ENCODE results near the gene MRPL9.
A peak's percentile ranks its signal among the peaks of the same experiment; 100 is the strongest.

The MRPL9 gene

DNA sequence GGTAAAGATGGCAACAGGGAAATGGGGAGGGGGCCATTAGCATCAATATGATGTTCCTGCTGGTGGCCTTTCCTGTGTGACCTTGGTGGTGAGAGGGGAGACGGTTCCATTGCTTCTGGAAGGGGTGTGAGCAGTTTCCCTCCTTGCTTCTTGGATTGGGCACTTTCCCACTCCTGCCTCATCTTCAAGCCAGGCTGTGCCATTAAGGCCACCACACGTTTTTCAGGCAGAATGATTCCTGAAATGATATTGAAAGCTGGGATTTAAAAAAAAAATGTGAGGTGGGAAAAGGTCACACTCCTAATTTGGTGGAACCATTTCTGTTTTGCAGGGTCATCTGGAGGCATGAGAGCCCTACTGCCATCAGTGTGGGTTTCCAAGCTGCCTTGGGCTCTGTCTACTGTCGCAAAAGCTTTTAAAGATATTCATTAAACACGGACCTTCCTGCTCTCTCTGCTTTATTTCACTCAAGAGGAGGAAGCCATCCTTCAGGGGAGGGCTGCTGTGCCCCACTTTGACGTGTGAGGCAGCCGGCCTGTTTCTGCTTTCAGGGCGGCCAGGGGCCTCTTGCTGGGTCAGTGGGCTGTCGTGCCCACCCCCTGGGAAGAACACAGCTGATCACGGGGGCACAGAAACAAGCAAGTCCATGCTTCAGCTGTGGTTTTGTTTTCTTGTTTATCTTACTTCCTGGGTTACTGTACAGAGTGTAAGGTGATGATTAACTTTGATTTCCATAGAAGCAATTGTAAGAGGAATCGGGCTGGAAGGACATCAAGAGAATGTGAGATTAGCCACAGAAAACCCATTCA is 33.9 kb downstream of the MRPL9 start:
- no peak for DNase-seq

DNA sequence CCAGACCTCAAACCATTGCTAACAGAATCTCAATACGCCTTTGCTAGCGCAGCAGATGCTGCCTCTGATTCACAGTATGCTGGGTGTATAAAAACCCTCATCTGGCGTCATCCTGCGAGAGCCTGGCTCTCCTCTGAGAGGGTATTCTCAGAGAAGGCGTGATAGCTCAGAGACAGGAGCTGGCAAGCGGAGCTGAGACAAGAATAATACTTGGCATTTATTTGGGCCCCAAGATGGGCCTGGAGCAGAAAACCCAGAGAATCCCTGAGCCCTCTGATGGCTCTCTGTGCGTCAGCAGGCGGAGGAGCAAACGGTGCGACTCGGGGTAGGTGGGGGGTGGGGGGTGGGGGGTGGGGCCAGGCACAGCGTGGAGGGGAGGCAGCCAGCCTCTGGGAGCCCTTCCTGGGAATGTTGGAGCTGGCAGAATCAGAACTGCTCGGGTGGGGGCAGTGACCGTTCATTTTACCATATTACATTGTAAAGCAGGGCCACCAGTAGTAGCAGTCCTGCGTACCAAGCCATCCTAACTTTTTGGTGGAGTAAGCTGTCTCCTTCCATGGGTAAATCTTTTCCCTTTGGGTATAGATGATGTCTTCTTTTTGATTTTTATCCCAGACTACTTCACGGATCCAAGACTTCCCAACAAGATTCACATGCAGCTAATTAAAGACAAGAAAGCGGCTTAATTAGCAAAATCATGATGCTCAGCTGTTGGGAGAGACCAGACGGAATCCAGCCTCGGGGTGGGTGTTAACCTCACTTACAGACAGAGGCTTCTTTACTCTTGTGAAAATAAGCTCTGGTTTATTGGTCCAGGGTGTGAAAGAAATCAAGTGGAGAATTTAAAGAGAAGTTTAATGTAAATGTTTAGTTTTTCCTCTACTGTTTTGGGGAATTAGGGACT is 34.9 kb downstream of the MRPL9 start:
- DNase-seq, result no peak

DNA sequence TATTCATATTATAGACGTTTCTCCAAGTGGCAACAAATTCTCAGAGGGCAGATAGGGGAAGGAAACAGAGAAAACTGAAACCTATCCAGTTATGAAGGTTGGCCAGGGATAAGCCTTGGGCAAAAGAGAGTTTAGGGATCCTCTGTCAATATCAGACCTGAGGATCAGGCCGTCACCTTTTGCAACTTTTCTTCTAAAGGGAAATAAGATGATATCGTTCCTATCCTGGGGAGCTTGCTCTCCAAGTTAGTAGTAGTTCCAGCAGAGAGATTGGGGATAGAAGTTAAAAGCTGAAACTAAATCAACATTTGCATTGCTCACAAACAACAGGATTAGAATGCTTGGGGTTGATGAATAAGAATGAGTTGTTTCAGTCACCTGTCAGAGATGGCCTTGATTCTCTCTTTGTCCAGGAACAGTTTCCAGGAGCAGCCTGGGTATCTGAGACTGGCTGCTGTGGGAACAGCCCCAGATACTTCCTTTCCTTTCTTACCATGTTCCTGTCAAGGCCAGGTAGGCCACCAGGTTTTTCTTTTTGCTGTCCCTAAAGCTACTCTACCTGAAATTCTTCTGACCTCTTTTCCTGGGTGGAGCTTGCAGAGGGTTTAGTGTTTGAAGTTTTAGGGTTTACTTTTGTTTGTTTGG is 39.4 kb downstream of the MRPL9 start:
- no peak for DNase-seq

DNA sequence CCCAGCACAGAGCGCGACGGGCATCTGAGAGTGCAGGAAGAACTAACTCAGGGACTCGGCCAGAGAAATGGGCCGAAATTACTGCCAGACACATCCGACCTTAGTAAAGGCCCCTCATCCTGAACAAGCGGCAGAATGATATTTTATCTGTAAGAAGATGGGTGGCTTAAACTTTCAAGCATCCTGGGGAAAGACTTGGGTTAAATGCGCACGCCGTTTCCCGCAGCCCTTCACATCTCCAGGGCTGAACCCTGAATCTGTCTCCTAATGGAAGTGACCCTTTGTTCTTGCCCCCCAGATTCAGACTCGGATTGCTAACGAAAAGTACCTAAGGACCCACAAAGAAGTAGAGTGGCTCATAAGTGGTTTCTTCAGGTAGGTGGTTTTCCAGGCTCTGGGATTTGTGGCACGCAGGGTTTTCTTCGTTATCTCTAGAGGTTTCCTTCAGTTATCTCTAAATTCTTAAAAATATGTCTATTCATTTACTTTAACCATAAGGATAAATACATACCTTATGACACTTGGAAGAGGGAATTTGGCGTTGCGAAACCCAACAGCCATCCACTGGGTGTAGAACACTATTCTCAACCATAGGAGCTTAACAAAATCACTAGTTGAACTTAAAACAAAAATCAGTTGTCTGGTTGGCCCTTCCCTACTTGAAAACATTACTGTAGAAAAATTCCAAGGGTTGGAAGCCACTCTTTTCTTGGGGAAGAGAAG is 41.3 kb downstream of the MRPL9 start:
- DNase-seq, result no peak

DNA sequence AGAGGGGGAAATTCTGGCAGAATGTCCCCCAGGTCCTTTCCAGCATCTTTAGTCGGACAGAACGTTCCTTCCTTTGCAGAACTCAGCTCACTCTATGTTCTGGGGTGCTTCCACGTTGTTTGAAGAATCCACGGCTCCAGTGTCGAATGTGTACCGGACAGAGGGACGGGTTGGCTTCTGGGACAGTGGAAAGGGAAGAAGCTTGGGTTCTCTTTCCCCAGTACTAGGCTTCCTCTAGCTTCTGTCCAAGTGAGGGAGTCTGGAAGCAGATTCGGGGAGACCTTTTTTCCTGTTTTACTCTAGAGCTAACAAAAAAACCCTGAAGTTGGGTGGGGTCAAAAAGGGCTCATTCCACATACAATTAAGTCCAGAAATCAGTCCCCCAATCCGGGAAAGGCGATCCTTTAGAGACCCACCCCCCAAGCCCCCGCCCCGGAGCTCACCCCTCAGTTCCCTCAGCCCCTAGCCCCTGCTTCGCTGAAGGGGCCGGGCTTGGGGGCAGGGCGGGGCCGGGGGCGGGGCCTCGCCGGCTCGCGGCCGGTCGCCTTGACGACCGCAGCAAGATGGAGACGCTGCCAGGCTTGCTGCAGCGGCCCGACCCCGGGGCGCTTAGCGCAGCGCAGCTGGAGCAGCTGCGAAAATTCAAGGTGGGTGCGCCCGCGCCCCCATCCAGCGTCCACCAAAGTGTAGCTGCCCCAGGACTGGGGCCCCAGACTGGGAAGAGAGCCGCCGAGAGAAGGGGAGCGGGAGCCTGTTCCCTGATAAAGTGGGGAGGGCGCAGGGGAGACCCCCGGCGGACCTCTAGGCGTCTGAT is 42.1 kb downstream of the MRPL9 start, which contains the start of gene RIIAD1:
RIIAD1 (plus strand) TSS at position 549 of the 814 bp plus-strand sequence; CDS start at position 564, 15 bp downstream.
- no peak for DNase-seq

DNA sequence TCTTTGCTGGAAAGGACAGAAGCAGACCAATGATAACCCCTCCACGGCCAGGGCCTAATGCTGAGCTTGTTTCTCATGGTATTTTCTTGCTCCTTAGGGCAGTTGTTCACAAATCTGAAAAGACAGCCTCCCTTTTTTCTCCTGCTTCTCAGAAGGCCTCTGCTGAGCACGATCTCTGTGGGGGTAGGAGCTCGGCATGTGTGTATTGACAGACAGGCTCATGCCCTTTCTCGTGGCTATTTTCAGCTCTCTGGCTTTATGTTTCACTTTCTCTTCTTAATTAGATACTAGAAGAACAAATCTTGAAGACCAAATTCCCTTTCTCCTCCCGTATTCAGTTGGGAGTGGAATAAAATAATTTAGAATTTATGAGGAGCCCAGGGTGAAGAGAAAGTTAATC is 42.7 kb downstream of the MRPL9 start:
- DNase-seq, result no peak

DNA sequence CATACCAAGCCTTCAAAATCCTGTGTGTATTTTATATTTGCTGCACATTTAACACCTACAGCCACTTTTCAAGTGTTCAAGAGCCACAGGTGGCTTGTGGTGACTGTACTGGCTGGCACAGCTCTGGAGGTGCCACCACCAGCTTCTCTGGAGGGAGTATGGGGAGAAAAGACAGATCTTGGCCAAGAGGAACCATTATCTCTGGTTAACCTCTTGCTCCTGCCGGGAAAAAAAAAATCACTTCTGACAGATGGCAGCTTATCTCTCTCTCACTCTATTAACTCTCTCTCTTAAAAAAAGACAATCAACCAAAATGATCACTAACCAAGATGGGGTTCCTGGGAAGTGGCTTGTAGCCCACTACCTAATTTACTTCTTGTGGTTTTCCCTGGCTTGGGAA is 43.2 kb downstream of the MRPL9 start:
- DNase-seq, result no peak

DNA sequence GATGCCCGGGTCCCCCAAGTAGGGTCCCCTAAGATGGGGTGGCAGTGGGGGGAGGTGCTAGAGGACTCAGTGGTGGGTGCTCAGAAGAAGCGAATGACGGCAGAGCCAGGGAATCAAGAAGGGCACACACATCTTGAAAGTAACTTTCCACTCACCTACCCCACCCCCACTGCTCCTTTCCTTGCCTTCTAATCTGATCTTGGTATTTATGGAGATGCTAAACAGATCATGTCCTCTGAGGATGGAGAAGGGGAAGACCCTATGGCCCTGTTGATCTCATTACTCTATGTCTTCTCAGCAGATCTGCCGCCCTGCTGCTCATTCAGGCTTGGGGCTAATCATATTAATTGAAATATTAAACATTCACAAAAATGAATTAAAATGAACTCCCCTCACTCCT is 44.6 kb downstream of the MRPL9 start:
- DNase-seq, result no peak

DNA sequence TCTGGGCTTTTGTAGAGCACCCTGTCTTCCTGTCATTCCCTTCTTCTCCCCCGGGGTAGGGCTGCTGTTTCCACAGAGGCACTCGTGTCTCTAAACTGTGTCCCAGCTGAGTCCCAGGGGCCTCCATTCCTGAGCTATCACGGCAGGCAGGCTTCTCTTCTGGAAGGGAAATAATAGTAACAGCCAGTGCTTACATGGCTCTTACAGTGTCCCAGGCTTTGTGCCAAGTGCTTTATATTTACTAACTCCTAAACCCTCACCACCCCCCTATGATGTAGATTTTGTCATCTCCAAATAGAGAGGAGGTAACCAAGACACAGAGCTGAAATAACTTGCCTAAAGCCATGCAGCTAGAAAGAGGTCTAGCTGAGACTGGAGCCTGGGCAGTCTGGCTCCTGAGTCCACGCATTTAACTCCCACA is 45.3 kb downstream of the MRPL9 start:
- DNase-seq, result no peak

DNA sequence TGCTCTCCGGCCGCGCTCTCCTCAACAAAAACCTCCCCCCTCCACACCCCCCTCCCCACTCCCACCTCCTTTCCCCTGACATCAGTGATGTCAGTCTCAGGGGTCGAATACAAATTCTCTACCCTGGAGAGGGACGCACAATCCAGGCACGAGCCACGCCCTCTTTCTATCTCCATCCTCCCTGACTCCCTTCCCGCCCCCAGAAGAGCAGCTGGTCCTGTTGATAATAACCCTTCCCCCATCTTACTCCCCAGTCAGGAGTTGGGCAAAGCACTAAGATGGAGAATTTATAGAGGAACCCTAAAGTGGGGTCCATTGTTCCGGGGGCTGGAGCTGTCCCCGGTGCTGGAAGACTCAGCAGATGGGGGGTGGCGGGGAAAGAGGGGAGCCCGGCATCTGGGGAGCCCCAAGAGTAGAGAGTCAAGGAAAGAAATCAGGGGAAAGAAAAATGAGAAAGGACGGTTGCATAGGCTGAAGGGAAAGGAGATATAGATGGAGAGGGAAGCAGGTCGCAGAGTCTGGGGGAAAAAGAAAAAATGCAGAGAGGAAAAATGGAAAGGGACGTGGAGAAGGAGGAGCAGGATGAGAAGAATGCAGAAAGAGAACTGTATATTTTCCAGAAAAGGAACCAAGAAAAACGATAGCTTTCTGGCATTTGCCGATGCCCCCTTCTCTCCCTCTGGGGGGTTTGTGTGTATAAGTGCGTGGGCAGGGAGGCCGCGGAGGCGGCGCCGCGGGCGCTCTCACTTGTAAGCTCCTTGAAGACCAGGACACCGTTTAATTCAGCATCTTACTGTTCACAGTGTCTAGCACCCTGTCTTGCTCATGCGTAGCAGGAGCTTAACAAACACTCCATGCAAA is 46.3 kb downstream of the MRPL9 start, which contains the start of gene CELF3:
CELF3 (minus strand) TSS at position 33 of the 861 bp plus-strand sequence. CDS start 783 bp downstream, outside the sequence.
- DNase-seq, result peak; percentile 100

DNA sequence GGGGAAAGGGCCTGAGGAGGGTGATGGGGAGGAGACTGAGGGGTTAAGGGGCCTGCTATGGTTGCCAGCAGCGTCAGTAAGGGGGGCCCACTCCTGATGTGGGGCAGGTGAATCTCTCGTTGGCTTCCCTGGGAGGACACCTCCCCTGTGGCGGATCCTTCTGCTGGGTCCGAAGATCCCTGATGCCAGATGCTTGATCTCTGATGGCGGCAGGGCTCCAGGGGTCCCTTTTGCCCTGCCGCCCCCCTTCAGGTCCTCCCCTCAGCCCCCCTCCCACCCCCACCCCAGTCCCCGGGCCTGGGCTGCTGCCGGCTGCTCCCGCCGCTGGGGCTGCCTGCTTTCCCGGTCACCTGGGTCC is 46.9 kb downstream of the MRPL9 start:
- DNase-seq, result no peak

DNA sequence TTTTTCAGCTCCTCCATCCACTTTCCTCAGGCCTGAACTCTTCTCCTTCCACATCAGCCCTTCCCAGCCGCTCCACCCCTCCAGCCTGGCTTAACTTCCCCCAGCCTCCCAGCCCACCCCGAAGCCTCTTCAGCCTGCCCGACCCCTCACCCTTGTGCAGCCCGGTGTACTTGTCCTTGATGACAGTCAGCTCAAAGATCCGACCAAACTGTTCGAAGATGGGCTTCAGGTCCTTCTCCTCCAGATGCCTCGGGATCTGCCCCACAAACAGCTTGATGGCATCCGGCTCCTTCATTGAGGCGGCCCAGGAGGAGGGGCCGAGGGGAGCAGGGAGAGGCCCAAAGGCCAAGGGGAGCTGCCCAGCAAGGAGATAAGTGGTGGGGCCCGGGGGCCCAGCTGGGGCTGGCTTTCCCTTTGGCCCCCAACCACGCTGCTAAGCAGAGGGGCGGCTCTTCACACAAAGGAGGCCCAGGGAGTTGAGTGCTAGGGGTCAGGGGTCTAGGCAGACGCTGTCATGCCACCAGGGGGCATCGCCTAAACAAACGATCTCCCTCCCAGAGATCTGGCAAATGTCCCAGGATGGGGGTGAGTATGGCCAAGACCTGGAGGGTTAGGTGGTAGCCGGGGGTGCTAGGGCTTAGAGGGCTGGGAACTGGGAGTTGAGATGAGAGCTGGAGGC is 47.4 kb downstream of the MRPL9 start:
- peak; percentile 67 for DNase-seq

DNA sequence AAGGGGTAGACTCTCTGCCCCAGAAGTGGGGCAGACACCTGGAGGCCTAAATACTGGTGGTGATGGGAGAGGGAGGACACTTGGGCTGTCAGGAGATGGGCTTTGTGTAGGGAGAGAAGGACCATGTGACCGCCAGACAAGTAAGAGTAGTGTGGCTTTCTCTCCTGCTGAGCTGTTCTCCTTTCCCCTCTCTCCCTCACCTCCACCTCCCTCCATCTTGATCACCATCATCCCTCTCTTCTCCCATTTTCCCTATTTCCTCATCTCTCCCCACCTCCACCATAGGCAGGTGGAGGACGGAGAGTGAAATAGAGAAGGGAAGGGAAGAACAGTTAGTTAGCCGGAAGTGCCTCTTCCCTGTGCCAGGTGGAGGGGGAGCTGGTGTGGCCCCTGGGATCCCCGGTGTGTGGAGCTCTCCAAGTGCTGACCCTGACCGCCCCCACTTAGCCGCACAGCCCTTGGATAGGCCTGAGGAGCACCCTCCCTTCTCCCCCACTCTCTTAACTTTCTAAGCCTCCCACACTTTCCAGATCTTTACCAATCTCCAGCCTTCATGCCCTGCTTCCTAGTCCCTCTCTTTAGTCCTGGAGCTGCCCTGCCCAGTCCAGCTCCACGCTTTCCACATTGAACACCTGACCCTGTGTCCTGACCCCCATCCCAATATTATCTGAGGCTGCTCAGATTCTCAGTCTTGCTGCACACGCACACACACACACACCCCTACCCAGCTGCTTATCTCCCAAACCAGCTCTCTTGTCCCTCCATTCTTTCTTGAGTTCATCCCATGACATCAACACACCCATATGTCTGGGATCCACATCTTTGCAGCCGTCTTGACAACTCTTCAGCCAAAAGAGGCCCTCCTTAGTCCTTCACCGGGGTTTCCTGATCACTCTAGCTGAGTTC is 48.2 kb downstream of the MRPL9 start:
- DNase-seq, result no peak

DNA sequence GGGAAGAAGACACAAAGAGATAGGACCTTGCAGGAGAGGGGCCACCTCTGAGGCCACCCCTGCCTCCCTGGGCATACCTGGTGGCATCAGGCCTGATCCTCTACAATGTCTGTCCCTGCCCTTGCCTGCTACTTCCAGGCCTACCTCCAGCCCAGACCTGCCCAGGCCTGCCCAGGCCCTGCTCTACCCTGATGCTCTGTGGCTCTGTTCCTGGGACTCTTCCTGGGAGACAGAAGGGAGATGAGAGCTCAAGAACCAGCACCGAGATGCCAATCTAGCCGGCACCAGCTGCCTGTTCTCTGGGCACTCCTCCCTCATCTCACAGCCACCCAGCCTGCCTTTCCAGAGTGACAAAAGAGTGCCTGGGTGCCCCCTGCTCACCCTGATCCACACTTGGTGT is 49.4 kb downstream of the MRPL9 start:
- peak; percentile 55 for DNase-seq

DNA sequence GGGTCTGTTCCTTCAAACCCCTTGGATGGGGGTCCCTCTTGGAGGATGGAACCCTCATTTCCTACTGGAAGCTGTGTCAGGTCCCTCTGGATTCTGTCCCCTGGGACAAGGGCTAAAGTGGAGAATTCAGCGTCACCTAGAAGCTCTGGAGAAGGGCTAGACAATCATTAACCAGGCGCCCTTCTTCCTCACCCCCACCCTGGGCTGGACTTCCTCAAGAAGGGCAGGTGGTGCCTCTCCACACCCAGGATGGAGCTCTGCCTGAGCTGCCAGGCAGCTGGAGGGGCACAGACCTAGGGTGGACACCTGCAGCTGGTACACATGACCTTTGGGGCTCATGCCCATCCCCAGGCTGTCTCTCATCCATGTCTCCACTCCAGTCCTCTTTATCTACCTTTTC is 50.3 kb downstream of the MRPL9 start:
- DNase-seq, result peak; percentile 74

DNA sequence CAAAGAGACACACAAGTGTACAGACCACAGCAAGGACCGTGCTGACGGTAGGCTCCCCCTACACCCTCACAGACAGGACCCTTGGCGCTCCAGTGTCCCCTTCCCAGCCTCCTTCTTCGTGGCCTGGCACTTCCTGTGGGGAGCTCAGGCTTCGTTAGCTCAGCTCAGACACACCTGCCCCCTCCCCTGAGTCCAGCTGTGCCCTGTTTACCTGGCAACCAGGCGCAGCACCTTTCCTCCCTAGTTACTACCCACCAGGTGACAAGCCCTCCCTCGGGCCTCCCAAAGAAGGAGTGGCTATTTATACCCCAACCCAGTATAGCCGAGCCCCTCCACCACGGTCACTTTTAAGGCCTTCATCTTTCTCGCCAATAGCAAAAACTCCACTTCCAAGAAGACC is 51.3 kb downstream of the MRPL9 start:
- DNase-seq, result peak; percentile 49

DNA sequence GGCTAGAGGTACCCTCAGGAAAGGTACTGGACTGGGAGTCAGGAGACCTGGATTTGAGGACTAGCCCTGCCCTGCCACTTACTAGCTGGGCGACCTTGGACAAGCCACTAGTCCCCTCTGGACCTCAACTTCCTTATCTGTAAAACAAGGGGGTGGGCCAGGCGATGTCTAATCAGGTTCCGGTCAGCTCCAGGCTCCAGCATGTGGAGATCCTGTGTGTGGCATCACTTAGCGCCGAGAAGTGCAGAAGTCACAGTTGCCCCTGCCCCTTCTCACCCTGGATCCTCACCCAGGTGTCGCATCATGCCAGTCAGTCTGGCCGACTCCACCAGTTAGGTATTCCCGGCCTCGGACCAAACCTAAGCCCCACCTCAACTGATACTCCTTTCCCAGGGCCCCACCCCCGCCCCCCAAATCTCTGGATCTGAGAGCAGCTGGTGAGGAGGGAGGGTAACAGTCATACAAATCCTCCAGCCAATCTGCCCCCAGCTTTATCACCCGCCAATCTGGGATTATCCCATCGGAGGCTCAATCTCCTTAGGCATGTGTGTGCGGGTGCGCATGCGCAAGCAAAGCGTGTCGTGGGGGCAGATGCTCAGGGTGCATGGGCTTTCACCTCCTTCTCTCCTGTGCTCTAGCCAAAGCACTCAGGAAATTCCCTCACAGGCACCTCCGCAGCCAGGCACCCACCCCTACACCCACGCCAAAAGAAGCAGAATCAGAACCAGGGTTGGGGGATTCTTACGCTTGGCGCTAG is 52.1 kb downstream of the MRPL9 start:
- DNase-seq, result no peak

DNA sequence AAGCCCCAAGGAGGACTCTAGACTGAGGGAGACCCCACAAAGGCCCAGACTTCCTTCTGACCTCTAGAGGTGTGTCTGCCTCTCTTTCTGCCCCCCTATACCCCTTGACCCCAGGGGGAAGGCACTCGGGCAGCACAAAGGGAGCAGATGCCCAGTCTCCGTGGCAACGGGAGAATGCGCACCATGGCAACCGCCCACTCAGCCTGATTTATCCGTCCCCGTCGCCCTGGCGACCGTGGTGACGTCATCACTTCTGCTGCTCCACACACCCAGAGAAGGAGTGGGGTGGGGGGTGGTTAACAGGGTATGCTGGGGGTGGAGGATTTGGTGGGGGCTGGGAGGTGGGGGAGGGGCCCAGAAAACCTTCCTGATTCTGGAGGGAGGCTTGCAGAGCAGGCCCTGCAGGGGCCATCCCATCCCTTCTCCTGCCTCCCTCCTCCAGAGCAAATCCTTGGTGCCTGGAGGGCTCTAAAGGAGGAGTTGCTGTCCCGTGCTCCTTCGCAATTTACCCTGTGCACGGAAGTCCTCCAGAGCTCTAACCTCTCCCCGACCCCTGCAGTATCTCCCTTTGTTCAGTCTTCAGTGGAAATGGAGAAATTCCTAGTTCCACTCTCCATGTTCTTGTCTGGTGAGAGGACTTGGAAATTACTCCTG is 53.0 kb downstream of the MRPL9 start:
- no peak for DNase-seq
